Heart left ventricle (tissue), 16 donors: ENCODE measurements around the gene SPPL2C. TPM values are rescaled to one million over a fixed set of nuclear protein-coding genes. Genes with fewer than 3 reads are reported as not detected.

Experiments
- ATAC-seq, 4 donors: fragments of 200-7000 bp; cut with Tn5 transposase; one replicate each; pipeline ENCODE4 v1.9.1; 2020 to 2022; ENCODE audit warnings: moderate library complexity in 4 of 4, mild to moderate bottlenecking in 3 of 4, moderate number of reproducible peaks in 1 of 4
- DNase-seq, 5 donors: peaks; one replicate each; pipeline ENCODE4 v3.0.0-alpha.2; 2020
- H3K27ac ChIP-seq, 12 donors: fragments of 200-600 bp; sonication (generic) in 4 of 12; one replicate each; pipeline versions ENCODE4 v1.5.0 to v1.8.0; 2016 to 2022; ENCODE audit warnings: mild to moderate bottlenecking in 2 of 12
- H3K27me3 ChIP-seq, 9 donors: fragments of 200-600 bp; sonication (generic) in 2 of 9; one replicate each; pipeline versions ENCODE4 v1.5.1 to v1.8.0; 2016 to 2022; ENCODE audit warnings: mild to moderate bottlenecking in 3 of 9
- H3K36me3 ChIP-seq, 9 donors: fragments of 200-600 bp; sonication (generic) in 2 of 9; one replicate each; pipeline versions ENCODE4 v1.5.0 to v1.8.0; 2018 to 2022; ENCODE audit warnings: mild to moderate bottlenecking in 2 of 9
- H3K4me1 ChIP-seq, 12 donors: fragments of 200-600 bp; sonication (generic) in 4 of 12; one replicate each; pipeline versions ENCODE4 v1.5.0 to v1.8.0; 2016 to 2022; ENCODE audit warnings: mild to moderate bottlenecking in 3 of 12
- H3K4me3 ChIP-seq, 12 donors: fragments of 200-600 bp; sonication (generic) in 4 of 12; one replicate each; pipeline versions ENCODE4 v1.5.0 to v1.8.0; 2017 to 2022; ENCODE audit warnings: mild to moderate bottlenecking in 9 of 12, moderate library complexity in 4 of 12
- H3K9me3 ChIP-seq, 12 donors: fragments of 200-600 bp; sonication (generic) in 4 of 12; one replicate each; pipeline versions ENCODE4 v1.5.0 to v1.8.0; 2016 to 2022; ENCODE audit warnings: mild to moderate bottlenecking in 1 of 12
- POLR2A ChIP-seq, 2 donors: fragments of 450-650 bp; IDR thresholded peaks; one replicate each; pipeline ENCODE4 v1.6.1; 2017; ENCODE audit warnings: antibody characterized with exemption in 2 of 2, mild to moderate bottlenecking in 2 of 2, moderate library complexity in 2 of 2
- WGBS, 4 donors: extraction: QIAGEN DNeasy Blood & Tissue Kit in 2 of 4; methylation state at CpG; one replicate each; pipeline versions ENCODE4 v1.1.5 to v1.1.7; 2013 to 2018; 5-methylcytosine and 5-hydroxymethylcytosine counted together
- intact Hi-C, 10 donors: fragments of 100-400 bp; cut with DNase I; formaldehyde crosslinking; loops; one replicate each; pipeline versions ENCODE4 v1.11.1 to v1.14.2; 2022
- polyA plus RNA-seq, 2 donors: library from polyadenylated mRNA; stranded (reverse); fragments of 200-250 nt; gene quantifications; one replicate each; pipeline ENCODE4 v1.2.3, GENCODE V29; 2013
- total RNA-seq, 9 donors: library from RNA; depleted of rRNA in 2 of 9; stranded (reverse); fragments of >200 nt in 2 of 9; fragmentation: NEBNext Ultra II Directional in 3 of 9; extraction: Animal tissue kit (Norgen Biotek cat#: 25700) in 3 of 9; gene quantifications; one replicate each; pipeline versions ENCODE4 v1.1.0 to v1.2.4, GENCODE V29; 2016 to 2023
- TF ChIP-seq, protein P1 (sequence below), 12 donors: fragments of 200-600 bp; sonication (generic) in 4 of 12; IDR thresholded peaks; one replicate each; pipeline versions ENCODE4 v1.5.0 to v1.8.0; 2018 to 2022; ENCODE audit warnings: antibody characterized with exemption in 12 of 12, mild to moderate bottlenecking in 5 of 12
- donor health status: ischemic (EF 13 %, LVEDD 7.1; RV severe dilation, severe dysfunction).
- donor health status: healthy with polysubstance abuse.
- donor health status: DM: no; HTN: yes; CAD: no.
- donor health status: DM: no; HTN: no; CAD: no.
- donor health status: ischemic (EF 25% LVEDD 6.9; RV normal size, moderate dysfunction).
- donor health status: ischemic (EF 25% LVEDD 5.7; RV mildly dilated, moderate dysfunction).
- donor health status: healthy.
- donor health status: DM: yes; HTN: yes; CAD: no.
- donor health status: ischemic (EF 35%, LVEDD 5.7; RV mildly dilated, moderate dysfunction).
- donor health status: nonischemic (EF 11% LVEDD 7.7; RV severe dilation, severe dysfunction).
- donor health status: DM: yes; HTN: yes; CAD: no.
- donor health status: PGD.
- donor health status: ischemic (EF 29% LVEDD 5.4; RV normal size, mild dysfunction).
- donor health status: nonischemic (EF 23%, LVEDD 6.1; RV moderate dilation, normal function).

SPPL2C gene
- total and polyA plus RNA-seq, 11 donors, result not detected

- TF ChIP-seq, protein P1, sequence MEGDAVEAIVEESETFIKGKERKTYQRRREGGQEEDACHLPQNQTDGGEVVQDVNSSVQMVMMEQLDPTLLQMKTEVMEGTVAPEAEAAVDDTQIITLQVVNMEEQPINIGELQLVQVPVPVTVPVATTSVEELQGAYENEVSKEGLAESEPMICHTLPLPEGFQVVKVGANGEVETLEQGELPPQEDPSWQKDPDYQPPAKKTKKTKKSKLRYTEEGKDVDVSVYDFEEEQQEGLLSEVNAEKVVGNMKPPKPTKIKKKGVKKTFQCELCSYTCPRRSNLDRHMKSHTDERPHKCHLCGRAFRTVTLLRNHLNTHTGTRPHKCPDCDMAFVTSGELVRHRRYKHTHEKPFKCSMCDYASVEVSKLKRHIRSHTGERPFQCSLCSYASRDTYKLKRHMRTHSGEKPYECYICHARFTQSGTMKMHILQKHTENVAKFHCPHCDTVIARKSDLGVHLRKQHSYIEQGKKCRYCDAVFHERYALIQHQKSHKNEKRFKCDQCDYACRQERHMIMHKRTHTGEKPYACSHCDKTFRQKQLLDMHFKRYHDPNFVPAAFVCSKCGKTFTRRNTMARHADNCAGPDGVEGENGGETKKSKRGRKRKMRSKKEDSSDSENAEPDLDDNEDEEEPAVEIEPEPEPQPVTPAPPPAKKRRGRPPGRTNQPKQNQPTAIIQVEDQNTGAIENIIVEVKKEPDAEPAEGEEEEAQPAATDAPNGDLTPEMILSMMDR (IDR thresholded peaks at IDR 0.05), result no peak
- no peak for TF ChIP-seq POLR2A (IDR thresholded peaks at IDR 0.05)
- Histone ChIP-seq H3K36me3 (no peaks in the 10 kb centered on the region), H3K4me3 (no peak overlapping the region), H3K9me3 (peaks cover 0 to 5% (median 0%) of the 10 kb centered on the region in 12 donors), H3K27ac (no peak overlapping the region), H3K4me1 (no peaks in the 10 kb centered on the region), H3K27me3 (peaks cover 0 to 34% (median 0%) of the 10 kb centered on the region in 9 donors)
- ATAC-seq, result no peak
- WGBS, 4 donors, result 66 to 82% (median 77%) methylated on average over 3 of the region's 3 CpGs
- DNase-seq, result no peak
- intact Hi-C loops, result no loop called here
Measured at GRCh38 chr17:45876539-45876938, 31.9 kb downstream of the SPPL2C start.

DNA sequence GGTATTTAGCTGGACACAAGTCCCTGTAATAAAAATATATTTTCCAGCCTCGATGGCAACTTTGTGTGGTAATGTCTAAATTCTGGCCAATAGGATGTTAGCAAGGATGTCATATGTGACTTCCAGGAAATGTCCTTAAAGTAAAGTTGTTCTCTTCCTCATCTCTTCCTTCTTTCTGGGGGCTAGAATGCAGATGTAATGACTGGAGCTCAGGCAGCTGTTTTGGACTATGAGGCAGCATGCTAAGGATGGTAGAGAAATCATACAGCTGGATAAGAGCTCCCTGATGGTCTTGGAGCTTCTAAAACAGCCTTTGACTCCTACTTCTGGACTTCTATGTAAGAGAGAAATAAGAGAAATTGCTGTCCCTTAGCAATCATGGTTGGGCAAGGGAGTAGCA is 32.8 kb downstream of the SPPL2C start:
- Histone ChIP-seq H3K27ac (no peak overlapping the region), H3K4me1 (no peaks in the 10 kb centered on the region), H3K4me3 (no peak overlapping the region), H3K27me3 (peaks cover 0 to 28% (median 0%) of the 10 kb centered on the region in 9 donors), H3K36me3 (no peaks in the 10 kb centered on the region), H3K9me3 (peaks cover 0 to 5% (median 0%) of the 10 kb centered on the region in 12 donors)
- intact Hi-C loops, result no loop called here
- 65 to 79% (median 71%) methylated on average over 1 of the region's 1 CpG for WGBS, 4 donors
- DNase-seq (no peak), ATAC-seq (no peak)
- TF ChIP-seq, protein P1 (IDR thresholded peaks at IDR 0.05), result no peak
- TF ChIP-seq POLR2A (IDR thresholded peaks at IDR 0.05), result no peak

GRCh38 chr17:45883063-45883462 is 38.4 kb downstream of the SPPL2C start:
- Histone ChIP-seq H3K9me3 (peaks cover 0 to 7% (median 0%) of the 10 kb centered on the region in 12 donors), H3K4me1 (no peaks in the 10 kb centered on the region), H3K27ac (no peak overlapping the region), H3K27me3 (peaks cover 0 to 5% (median 0%) of the 10 kb centered on the region in 9 donors), H3K4me3 (no peak overlapping the region), H3K36me3 (no peaks in the 10 kb centered on the region)
- intact Hi-C loops, result no loop called here
- DNase-seq (no peak), ATAC-seq (no peak)
- 86 to 100% (median 89%) methylated on average over 2 of the region's 2 CpGs for WGBS, 4 donors
- TF ChIP-seq, protein P1 (IDR thresholded peaks at IDR 0.05), result no peak
- no peak for TF ChIP-seq POLR2A (IDR thresholded peaks at IDR 0.05)

GRCh38 chr17:45886852-45887251 is 42.2 kb downstream of the SPPL2C start:
- ATAC-seq (no peak), DNase-seq (no peak)
- Histone ChIP-seq H3K36me3 (no peaks in the 10 kb centered on the region), H3K4me3 (no peak overlapping the region), H3K9me3 (peaks cover 0 to 7% (median 0%) of the 10 kb centered on the region in 12 donors), H3K27me3 (peaks cover 0 to 10% (median 0%) of the 10 kb centered on the region in 9 donors), H3K27ac (no peak overlapping the region), H3K4me1 (no peaks in the 10 kb centered on the region)
- TF ChIP-seq, protein P1 (IDR thresholded peaks at IDR 0.05), result no peak
- TF ChIP-seq POLR2A (IDR thresholded peaks at IDR 0.05), result no peak
- WGBS, 4 donors, result 84 to 88% (median 86%) methylated on average over 2 of the region's 2 CpGs
- intact Hi-C loops, result no loop called here
